GM21576 (cell line): ENCODE results near the gene GIT1.

ENCODE experiments used
- ATAC-seq: cut with Tn5 transposase; IDR thresholded peaks from one replicate; pipeline ENCODE4 v1.9.1; 2021; ENCODE audit warnings: mild to moderate bottlenecking, moderate library complexity; ENCODE audit not compliant: unreplicated experiment

GIT1 gene

DNA sequence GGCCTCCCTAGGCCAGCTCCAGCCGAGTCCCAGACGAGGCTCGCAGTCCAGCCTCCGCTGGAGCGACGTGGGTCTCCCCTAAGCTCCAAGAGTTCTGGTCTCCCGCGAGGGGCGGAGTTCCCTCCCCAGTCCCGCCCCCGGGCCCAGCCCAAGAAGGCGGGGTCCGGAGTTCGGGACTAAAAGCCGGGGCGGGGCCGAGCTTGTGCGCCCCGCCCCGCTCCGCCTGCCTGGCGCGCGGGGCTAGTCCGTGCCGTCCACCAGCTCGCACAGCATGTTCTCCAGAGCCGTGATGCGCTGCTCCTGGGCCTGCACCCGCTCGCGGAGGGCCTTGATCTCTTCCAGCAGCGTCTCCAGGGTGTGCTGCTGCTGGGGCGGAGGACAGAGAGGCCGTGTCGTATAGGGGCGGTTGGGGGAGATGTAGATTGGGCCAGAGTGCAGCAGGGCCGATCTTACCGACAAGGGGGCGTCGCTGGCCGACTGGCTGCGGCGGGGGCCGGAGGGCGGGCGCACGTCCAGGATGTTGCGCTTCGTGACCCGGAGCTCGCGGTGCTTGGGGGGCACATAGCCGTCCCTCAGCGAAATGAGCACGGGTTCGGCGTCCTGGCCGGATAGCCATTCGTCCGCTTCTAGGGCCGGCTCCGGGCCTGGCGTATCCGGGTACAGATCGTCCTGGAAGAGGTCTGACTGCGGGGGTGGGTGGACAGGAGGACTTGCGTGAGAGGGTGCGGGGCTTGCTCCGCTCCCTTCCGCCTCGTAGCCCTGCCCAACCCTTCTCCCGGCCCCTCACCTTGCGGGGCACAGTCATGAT lies 26.2 kb upstream of the GIT1 start:
- ATAC-seq = no peak

DNA sequence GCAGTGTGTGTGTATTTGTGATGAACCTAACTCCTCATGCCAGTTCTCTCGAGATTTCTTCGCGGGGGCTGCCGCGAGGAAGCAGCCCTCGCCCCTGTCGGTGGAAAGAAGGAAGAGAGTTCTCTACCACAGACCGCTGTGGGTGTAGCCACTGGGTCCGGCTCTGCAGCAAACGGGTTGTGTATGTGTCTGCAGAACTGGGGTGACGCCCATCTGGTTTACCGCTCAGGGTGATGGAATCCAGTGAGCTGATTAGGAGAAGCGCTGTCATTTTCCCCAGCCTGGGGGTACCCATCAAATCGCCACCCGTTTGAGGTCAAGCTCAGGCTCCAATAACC lies 25.6 kb upstream of the GIT1 start:
- ATAC-seq = no peak

DNA sequence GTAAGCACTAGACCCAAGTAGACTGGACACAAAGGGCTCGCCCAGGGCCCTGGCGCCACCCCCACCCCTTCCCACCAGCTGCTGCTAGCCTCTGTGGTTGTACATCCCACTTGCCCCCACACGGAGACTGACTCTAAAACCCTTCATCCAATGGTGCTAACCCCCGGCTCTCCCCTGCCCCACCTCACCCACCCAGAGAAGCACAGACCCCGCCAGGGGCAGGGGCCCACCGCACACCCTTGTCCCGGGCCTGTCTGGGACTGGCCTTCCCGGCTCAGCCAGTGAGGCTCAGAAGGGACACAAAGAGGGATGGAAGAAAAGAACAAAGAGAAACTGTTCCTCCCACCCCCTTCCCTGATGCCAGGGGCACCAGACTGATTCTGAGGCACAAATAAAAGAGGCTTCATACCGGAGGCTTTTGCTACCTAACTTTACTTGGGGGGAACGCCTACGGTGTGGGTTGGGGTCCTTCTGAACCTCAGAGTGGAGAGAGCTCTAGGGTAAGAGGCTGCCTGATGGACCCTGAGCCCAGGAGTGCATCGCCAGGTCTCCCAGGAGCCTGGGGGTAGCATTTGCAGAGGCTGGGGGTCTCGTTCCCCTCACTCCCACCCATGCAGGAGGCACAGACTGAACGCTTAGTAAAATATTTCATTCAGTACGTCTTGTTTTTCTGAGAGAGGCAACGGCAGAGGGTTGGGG lies 25.1 kb upstream of the GIT1 start:
- no peak for ATAC-seq

DNA sequence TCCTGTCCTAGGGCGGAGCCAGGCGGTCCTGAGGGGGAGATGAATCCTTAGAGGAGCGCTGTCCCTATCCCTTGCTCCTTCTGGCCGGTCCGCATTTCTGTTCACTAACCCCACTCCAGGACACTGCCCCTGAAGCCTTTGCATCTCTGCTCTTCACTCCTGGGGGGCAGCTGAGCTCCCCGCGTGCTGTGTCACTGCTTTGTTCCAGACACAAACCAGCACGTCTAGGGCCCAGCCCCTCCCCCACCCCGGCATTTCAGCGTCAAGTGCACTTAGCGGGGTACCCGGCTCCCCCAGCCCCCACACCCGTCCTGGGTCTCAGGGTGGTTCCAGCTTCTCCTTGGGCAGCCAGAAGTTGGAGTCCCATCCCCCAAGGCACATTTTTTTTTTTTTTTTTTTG lies 24.4 kb upstream of the GIT1 start:
- no peak for ATAC-seq

DNA sequence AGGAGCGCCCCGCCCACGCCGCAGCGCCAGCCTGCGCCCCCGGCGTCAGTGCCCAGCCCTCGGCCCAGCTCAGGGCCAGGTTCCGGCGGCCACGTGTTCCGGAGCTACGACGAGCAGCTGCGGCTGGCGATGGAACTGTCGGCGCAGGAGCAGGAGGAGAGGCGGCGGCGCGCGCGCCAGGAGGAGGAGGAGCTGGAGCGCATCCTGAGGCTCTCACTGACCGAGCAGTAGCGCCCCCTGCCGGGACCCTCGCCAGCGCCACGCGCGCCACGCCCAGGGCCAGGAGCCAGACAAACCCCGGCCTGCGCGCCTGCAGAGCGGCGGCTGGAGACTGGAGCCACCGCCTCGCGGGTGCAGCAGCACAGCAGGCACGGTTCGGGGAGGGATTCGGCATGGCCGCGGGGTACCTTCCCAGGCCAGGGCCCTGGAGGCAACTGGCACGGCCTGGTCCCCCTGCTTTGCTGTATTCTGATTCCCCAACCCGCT lies 23.9 kb upstream of the GIT1 start:
- no peak for ATAC-seq

DNA sequence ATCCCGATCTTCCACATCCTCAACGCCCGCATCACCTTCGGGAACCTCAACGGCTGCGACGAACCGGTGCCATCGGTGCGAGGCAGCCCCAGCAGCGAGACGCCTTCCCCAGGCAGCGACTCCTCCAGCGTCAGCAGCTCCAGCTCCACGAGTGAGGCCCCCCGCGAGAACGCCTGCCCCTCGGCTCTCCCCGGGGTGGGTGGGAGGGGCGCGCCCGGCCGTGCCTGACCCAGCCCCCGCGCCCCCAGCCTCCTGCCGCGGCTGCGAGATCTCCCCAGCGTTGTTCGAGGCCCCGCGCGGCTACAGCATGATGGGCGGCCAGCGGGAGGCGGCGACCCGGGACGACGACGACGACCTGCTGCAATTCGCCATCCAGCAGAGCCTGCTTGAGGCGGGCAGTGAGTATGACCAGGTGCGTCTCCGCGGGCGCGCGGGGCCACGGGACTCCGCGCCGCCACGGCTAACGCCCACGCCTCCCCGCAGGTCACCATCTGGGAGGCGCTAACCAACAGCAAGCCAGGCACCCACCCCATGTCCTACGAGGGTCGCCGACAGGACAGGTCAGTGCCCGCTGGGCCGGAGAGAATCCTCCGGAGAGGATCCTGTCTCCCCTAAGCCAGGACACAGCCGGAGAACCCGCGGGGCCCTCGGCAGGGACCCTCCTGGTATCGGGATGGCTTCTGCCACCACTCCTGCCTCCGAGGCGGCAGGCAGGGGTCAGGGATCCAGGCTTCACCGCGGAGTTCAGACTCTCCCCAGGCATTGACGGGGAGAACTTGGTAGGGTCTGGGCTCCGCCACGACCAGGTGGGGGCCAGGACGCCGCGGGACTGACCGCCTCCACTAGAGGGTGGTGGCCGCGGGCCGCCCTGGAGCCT lies 23.2 kb upstream of the GIT1 start:
- ATAC-seq = no peak

DNA sequence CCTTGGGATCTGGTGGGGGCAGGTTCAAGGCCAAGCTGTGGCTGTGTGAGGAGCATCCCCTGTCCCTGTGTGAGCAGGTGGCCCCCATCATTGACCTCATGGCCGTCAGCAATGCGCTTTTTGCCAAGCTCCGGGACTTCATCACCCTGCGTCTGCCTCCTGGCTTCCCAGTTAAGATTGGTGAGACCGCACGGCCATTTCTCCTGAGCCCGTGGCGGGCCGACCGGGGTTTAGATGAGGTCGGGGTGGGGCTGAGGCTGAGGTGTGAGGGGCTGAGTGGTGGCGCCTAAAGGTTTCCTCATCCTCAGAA lies 22.6 kb upstream of the GIT1 start:
- no peak for ATAC-seq

DNA sequence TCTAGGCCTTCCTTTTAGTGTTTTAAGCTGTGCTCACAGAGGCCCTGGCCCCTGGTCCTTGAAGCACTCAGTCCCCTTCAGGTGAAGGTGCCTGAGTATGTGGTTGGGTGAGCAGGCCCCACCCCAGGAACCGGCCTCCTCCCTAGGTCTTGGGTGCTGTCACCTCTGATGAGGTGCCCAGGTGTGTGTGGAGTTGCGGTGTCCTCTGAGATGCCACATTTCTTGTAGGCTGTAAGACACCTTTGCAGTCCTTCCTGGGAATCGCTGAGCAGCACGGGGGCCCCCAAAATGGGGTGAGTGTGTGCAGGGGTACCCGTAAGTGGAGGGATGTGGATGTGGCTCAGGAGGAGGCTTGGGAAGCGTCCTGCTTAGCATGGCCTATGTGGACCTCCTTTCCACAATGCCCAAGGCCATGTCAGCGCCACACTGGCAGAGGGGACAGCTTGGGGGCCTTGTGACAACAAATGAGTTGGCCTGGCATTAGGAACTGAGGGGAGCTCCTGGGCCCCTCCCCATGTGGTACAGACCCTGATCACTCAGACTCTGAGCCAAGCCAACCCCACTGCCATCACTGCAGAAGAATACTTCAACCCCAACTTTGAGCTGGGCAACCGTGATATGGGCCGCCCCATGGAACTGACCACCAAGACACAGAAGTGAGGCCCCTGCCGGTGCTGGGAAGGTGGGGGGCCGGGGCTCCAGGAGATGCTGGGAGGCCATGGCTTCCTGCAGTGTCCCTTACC lies 22.1 kb upstream of the GIT1 start:
- no peak for ATAC-seq

DNA sequence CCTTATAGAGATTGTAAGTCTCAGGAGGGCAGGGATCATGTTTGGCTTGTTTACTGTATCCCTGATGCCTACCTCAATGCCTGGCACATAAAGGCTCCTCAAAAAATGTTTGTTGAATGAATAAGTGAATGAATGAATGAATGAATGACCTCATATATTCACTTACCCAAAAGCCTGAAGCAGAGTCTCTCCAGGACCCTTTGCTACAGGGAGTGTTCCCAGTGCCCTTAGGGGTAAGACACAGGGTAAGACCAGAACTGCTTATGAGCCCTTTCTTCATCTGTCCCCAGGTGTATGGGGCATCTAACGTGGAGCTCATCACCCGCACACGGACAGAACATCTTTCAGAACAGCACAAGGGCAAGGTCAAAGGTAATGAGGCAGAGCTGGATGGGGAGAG lies 20.9 kb upstream of the GIT1 start:
- ATAC-seq = no peak

DNA sequence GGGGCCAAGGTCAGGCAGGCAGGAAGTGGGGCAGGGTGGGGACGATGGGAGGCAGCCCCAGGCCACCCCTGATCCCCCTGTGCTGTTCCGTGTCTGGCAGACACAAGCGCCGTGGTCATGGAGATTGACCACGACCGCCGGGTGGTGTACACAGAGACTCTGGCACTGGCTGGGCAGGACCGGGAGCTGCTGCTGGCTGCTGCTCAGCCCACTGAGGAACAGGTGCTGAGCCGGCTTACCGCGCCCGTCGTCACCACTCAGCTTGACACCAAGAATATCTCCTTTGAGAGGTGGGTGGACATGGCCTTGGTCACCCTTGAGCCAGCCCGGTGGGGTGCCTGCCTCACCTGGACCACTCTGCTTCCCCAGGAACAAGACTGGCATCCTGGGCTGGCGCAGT lies 19.5 kb upstream of the GIT1 start:
- no peak for ATAC-seq

DNA sequence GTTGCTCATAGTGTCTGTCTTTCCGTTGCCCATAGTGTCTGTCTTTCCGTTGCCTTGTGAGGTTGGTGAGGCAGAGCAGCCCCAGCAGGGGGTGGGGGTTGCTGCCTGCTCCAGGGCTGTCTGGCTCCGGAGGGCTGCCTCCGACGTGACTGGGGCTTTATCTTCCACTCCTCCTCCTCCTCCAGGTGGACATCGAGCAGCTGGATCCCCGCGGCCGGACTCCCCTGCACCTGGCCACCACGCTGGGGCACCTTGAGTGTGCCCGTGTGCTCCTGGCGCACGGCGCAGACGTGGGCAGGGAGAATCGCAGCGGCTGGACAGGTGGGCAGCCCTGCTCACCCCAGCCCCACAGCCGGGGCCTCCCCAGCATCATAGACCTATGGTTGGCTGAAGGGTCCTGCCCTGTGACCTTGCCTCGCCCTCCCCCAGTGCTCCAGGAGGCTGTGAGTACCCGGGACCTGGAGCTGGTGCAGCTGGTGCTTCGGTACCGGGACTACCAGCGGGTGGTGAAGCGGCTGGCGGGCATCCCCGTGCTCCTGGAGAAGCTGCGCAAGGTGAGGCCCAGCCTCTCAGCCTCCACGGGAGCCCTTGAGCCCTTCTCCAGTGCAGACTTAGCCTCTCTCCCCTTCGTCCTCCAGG lies 18.2 kb upstream of the GIT1 start:
- no peak for ATAC-seq

DNA sequence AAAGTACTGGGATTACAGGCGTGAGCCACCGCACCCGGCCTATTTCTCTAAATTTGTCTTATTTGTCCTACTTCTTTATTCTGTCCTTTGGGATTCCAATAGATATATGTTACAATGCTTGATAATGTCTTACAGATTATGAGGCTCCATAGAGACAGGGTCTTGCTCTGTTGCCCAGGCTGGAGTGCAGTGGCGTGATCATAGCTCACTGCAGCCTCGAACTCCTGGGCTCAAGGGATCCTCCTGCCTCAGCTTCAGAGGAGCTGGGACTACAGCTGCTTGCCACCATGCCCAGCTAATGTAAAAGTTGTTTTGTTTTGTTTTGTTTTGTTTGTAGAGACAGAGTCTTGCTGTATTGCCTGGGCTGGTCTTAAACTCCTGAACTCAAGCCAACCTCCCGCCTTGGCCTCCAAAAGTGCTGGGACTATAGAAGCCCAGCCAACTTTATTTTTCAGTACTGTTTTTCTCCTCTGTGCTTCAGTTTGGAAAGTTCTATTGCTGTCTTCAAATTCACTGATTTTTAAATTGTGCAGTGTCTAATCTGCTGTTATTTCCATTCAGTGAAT lies 13.7 kb upstream of the GIT1 start:
- no peak for ATAC-seq

DNA sequence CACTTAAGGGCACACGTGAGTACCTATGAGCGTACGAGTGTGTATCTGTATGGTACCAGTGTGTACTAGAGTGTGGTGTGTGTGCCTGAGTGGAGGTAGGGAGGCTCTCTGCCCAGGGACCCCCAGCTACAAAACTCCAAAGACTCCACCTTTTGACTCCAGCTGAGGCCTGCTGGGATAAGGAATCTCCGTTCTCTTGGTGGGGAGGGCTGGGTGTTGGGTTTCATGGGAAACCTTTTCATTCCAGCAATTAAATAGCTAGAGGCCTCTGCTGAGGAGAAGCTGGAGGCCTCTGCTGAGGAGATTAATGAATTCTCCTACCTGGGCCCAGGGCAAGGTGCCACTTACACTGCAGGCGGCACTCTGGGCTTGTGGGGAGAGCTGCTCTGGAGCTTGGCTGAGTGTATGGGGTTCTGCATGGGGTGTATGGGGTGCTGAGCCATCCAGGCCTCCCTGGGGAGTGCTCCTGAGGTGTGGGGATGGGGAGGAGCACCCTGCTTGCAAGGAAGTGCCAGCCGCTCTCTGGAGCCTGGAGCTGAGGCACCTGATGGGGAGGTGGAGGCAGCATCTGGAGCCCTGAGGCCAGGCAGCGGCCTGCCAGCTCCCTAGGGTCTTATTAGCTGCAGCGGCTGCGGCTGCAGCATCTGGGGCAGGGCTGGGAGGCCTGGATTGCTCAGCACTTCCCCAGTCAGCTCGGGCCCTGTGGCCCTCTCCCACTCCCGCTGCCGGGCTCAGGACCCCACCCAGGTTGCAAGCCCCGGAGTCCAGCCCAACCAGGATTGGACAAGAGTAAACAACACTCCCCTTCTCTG lies 8.1 kb upstream of the GIT1 start:
- ATAC-seq = no peak

DNA sequence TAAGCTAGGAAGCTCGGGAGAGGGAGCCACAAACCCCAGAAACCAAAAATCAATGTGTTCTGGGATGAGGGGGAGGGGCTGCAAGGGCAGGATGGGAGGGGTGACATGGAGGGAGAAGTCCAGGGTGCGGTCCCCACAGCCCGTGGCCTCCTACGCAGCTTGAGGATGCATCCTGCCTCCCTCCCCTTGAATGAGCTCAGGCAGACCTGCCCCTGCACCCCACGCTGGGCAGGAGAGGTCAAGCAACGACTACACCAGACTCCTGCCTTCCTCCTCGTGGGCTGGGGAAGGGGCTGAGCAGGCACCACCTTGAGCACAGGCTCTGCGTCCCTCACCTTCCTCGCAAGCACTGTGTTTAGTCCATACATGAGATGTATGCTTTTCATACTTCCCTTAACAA lies 7.4 kb upstream of the GIT1 start:
- no peak for ATAC-seq

DNA sequence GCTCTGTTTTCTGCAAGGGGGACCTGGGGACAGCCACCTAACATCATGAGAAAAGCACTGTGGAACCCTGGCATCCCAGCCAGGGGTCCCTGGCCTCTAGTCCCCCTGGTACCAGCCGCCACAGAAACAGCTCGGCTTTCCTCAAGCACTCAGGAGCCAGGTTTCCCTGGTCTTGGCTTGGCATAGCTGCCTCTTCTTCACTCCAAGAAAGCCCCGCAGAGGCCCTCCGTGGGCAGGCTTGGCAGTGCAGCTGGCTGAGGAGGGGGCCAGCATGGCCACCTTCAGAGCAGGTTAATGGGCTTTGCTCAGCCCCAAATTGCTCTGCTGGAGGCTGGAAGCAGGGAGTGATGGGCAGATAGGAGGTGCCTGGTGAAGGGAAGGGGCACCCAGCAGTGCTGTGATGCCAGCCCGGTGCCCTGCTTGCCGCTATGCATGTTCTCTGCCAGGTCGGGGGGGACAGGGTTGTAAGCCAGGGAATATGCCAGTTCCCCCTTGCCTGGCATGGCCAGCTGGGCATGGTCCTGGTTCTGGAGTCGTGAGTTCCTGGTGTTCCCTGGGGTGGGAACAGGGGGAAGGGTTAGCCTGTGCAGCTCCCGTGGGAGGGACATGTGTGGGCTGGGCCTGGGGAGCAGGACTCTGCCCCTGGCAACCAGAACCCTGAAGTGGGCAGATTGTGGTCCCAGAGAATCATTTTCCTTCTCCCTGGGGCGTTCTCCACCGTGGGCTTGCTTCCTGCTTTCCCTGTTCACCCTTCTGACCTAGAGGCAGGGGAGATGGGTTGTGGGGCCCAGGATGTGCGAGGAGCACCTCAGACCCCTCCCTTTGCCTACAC lies 6.7 kb upstream of the GIT1 start:
- ATAC-seq = no peak

DNA sequence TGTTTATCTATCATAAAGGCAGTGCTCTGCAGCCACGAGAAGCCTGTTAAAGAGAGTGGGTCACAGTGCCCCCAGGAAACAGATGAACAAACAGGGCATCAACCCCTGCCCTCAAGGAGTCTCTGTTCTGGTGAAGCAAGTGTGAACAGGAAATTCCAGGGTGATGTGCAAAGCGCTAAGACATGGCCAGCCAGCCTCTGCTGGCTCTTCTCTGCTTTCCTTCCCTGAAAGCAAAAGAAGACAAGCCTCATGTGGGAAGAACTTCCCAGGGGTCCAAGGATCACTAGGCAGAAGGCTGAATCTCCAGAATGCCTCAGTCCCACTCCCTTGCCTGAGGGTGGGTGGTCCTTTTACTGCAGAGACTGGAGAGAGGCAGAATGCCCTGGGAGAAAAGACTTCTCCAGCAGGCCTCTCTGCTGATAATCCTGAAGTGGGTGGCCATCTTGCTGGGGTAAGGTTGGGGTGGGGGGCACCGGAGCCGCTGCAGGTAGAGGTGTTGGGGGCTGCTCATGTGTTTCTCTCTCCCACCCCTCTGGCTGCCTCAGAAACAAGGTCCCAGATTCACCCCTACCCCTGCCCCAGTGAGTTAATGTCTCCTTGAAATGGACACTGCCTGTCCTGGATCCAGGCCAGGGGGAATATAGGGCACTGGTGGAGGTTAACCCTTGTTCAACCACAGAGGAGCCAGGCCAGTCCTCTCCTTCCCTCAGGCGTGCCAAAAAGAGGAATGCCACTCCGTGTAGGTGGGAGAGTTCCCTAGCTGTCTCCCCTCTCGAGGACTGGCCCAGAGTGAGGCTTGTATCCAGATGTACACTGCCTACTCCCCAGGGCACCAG lies 5.9 kb upstream of the GIT1 start:
- no peak for ATAC-seq

DNA sequence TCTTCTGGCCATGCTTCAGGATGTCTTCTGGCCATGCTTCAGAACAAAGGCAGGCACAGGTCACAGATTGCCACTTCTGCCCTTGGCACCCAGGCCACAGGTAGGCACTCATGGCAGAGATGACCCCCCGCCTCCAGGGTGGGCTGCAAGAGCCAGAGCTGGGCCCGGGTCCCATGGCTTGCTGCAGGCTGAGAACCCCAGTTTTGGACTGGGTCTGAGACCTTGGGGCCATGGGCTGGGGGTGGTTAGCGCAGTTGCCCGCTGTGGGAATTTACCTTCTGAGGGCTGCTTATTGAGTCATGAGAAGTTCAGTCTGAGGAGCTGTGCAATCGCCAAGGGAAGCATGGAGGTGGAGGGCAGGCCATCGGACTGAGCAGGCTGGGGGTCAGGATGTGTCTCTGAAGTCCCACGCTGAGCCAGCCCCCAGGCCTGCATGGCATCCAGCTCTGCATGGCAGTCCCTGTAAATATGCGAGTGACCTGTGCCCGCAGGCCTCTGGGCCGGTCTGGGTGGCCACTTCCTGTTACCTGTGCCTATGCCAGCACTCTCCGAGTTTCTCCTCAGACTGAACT lies 5.2 kb upstream of the GIT1 start:
- no peak for ATAC-seq
